Measurements from ENCODE around the gene TUT4. TPM values are rescaled to one million over a fixed set of nuclear protein-coding genes. Genes with fewer than 3 reads are reported as not detected.

Gene TUT4
- total and polyA plus RNA-seq, 7 donors: 13.3 to 70.5 (median 50.3) TPM

DNA sequence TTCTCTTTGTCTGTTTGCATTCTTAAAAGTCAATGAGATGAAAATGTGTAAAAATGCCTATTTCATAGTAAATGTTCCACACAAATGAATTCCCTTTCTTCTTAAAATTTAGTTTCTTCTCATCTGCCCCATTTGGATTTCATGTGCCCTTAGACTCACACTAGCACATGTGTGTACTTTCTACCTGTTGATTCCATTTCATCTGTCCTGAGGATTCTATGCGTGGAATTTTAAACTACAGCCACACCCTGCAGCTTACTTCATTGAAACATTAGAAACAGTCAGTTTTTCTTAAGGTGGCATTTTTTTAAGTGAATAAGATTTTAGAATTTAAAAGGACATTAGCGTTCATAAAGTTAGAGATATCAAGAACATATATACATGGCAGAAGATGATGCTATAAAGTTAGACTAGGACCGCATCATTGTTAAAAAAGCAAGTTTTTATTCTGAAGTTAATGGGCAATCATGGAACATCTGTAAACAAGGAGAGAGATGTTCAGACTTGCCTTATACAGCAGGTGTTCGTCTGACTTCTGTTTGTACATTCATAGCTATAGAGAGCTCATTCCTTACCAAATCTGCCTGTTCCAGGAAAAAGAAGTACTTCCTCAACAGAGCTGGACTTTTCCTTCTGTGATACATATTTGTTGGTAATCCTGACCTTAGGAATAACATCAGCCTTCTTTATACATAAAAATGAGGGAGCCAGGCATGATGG is 3.9 kb upstream of the TUT4 start:
- no peaks in the 10 kb centered on the region for H3K36me3 ChIP-seq (ENCODE audit: insufficient read depth in 1 of 2, low read depth in 1 of 2)
- no peak overlapping the region for H3K27ac ChIP-seq
- intact Hi-C loops (cut with DNase I): loop anchor here in 1 of 2 donors (5.0 to 10.0 kb wide), 2 partner anchors 36 to 118 kb away; no protein-coding TSS in a partner anchor
- no peak for DNase-seq
- peaks cover 16% of the 10 kb centered on the region for H3K4me1 ChIP-seq
- no peak for TF ChIP-seq CTCF (IDR thresholded peaks at IDR 0.05)
- H3K27me3 ChIP-seq (ENCODE audit: insufficient read depth in 3 of 3, low read length in 2 of 3): no peaks in the 10 kb centered on the region
- no peak overlapping the region for H3K4me3 ChIP-seq
- no peaks in the 10 kb centered on the region for H3K9me3 ChIP-seq
- ATAC-seq: no peak
- WGBS, 3 donors: 84 to 89% (median 86%) methylated on average over 4 of the region's 4 CpGs

DNA sequence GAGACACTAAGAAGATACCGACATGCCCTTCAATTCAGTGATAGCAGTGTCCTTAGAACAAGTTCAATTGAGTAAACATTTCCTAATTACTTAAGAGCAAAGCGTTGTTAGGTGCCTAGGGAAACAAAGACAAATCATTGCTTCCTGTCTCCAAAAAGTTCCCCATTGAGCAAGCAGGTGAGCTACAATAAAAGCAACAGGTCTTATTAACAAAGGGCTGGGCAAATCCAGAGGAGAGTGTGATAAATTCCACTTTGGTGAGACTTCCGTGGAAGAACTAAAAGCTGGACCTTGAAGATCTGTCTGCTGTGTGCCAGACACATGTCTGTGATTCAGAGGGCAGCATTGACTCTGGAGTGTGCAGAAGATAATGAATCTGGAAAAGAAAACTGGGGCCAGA is 1.9 kb upstream of the TUT4 start:
- TF ChIP-seq CTCF (IDR thresholded peaks at IDR 0.05): no peak
- DNase-seq (no peak), ATAC-seq (no peak)
- no peak overlapping the region for H3K4me3 ChIP-seq
- peaks cover 26% of the 10 kb centered on the region for H3K4me1 ChIP-seq
- H3K27me3 ChIP-seq (ENCODE audit: insufficient read depth in 3 of 3, low read length in 2 of 3): no peaks in the 10 kb centered on the region
- no peaks in the 10 kb centered on the region for H3K36me3 ChIP-seq (ENCODE audit: insufficient read depth in 1 of 2, low read depth in 1 of 2)
- intact Hi-C loops (cut with DNase I): loop anchor here (5.0 to 10.0 kb wide), 4 partner anchors 38 to 123 kb away; partner anchors contain the start of gene GPX7 (in 1 of the 2)
- 41 to 54% (median 52%) methylated on average over 3 of the region's 3 CpGs for WGBS, 3 donors
- H3K9me3 ChIP-seq: no peaks in the 10 kb centered on the region
- H3K27ac ChIP-seq: peak overlapping the region; percentile 13

DNA sequence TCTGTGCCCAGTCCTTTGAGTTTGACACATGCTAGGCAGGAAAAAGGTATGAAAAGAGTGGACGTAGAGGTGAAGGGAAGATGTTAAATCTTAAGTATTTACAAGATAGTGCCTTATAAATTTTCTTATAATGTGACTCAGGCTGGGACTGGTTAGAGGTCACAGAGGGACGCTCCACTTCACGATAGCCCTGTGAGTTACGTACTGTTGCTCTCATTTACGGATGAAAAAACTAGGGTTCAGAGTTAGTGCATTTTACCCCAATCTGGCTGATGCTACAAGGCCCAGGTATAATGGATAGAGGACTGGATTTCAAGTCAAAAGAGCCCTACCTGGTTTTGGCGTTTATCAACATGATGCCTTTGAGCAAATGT is 1.4 kb upstream of the TUT4 start:
- ATAC-seq (no peak), DNase-seq (no peak)
- Histone ChIP-seq H3K36me3 (ENCODE audit: insufficient read depth in 1 of 2, low read depth in 1 of 2) (no peaks in the 10 kb centered on the region), H3K9me3 (no peaks in the 10 kb centered on the region), H3K4me1 (peaks cover 31% of the 10 kb centered on the region), H3K27ac (peak overlapping the region; percentile 13), H3K27me3 (ENCODE audit: insufficient read depth in 3 of 3, low read length in 2 of 3) (no peaks in the 10 kb centered on the region), H3K4me3 (peak overlapping the region; percentile 91)
- no peak for TF ChIP-seq CTCF (IDR thresholded peaks at IDR 0.05)
- intact Hi-C loops (cut with DNase I): loop anchor here (5.0 to 10.0 kb wide), 3 partner anchors 48 to 123 kb away; partner anchors contain the start of gene GPX7 (in 1 of the 2)
- 61 to 68% (median 64%) methylated on average over 6 of the region's 6 CpGs for whole genome bisulfite sequencing, 3 donors

DNA sequence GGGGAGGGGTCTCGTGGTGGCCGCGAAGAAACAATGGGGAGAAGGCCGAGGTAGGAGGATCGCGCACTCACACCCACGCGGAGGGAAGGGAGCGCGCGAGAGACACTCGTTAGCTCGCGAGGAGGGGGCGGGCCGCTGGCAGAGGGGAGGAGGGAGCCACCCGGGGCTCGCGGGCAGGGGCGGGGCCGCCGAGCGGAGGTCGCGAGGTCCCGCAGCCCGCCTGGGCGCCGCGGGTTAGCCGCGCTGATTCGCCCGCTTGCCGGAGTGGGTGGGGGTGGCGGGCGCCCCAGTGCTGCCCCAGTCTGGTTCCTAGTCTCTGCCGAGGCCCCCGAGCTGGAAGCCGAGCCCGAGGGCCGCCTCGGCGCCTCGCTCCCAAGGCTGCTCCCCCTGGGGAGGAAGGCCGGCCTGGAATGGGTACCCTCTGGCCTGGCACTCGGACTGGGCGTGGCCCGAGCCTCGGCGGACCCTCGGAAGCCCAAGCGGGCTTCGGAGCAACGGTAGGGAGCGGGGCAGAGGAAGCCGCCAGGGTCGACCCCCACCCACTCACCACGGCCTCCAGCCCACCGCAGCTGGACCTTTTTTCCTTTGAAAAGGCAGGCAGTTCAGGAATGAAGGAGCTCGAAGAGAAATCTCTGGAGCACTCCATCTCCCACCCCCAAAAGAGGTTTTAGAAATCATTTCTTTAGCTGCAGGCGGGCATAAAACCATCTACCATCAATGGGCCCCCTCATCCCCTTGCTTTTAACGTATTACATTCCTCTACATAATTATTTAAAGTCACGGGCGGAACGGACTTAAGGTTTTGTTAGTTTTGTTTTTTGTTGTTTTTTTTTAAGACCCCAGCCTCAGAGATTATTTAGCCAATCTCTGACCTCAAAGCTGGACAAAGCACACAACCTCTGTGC is 722 bp upstream of the TUT4 start:
- TF ChIP-seq CTCF (IDR thresholded peaks at IDR 0.05): no peak
- peak; percentile 89 to 91 for DNase-seq
- H3K4me3 ChIP-seq: peak overlapping the region; percentile 91
- no peaks in the 10 kb centered on the region for H3K9me3 ChIP-seq
- peak; percentile 86 to 89 (median 87) for ATAC-seq
- 4 to 7% (median 6%) methylated on average over 39 to 66 of the region's 66 CpGs for WGBS, 3 donors
- no peaks in the 10 kb centered on the region for H3K36me3 ChIP-seq (ENCODE audit: insufficient read depth in 1 of 2, low read depth in 1 of 2)
- H3K4me1 ChIP-seq: peaks cover 37% of the 10 kb centered on the region
- intact Hi-C loops (cut with DNase I): loop anchor here (2.0 to 10.0 kb wide), 4 partner anchors 49 to 124 kb away; partner anchors contain the start of gene GPX7 (in 2 of the 2)
- no peaks in the 10 kb centered on the region for H3K27me3 ChIP-seq (ENCODE audit: insufficient read depth in 3 of 3, low read length in 2 of 3)
- peak overlapping the region; percentile 92 for H3K27ac ChIP-seq

All from psoas muscle (tissue), 8 donors.